Neural cell (in vitro differentiated cells): ENCODE results near the gene PPM1A. TPM values are rescaled to one million over a fixed set of nuclear protein-coding genes. Genes with fewer than 3 reads are reported as not detected.

Source experiments
- H2AFZ ChIP-seq: fragments of 200-600, 300-800 bp; sonication (generic), shearing (Covaris generic); 2 replicates; pipeline ENCODE4 v1.6.0; 2014; ENCODE audit warnings: low read depth, mild to moderate bottlenecking, antibody characterized with exemption, low read length, moderate library complexity
- H3F3A ChIP-seq: fragments of 200-600 bp; shearing (Covaris generic); 2 replicates; pipeline ENCODE4 v1.6.1; 2016; ENCODE audit warnings: mild to moderate bottlenecking, moderate library complexity, mixed read lengths, antibody characterized with exemption, low read length; ENCODE audit not compliant: insufficient read depth, poor library complexity, severe bottlenecking
- H3K27ac ChIP-seq: fragments of 200-600, 300-800 bp; sonication (generic), shearing (Covaris generic); 2 replicates; pipeline ENCODE4 v1.5.1; 2014; ENCODE audit warnings: mild to moderate bottlenecking, low read length, moderate library complexity
- H3K27me3 ChIP-seq: fragments of 300-800, 200-600 bp; sonication (generic), shearing (Covaris generic); 2 replicates; pipeline ENCODE4 v1.6.0; 2014; ENCODE audit warnings: mild to moderate bottlenecking, low read depth, low read length, moderate library complexity; ENCODE audit not compliant: insufficient read depth
- H3K36me3 ChIP-seq: fragments of 300-800, 200-600 bp; sonication (generic), shearing (Covaris generic); 2 replicates; pipeline ENCODE4 v1.5.1; 2014; ENCODE audit warnings: mild to moderate bottlenecking, antibody characterized with exemption, low read length, moderate library complexity; ENCODE audit not compliant: insufficient read depth
- H3K4me2 ChIP-seq: fragments of 300-800, 200-600 bp; sonication (generic), shearing (Covaris generic); 2 replicates; pipeline ENCODE4 v1.6.0; 2014; ENCODE audit warnings: mild to moderate bottlenecking, low read length
- H3K4me3 ChIP-seq: fragments of 300-800, 200-600 bp; sonication (generic), shearing (Covaris generic); 2 replicates; pipeline ENCODE4 v1.5.1; 2014; ENCODE audit warnings: mild to moderate bottlenecking, low read length, moderate library complexity
- H3K79me2 ChIP-seq: fragments of 200-600 bp; shearing (Covaris generic); replicated peaks from 2 replicates; pipeline ENCODE4 v1.6.0; 2014; ENCODE audit warnings: mild to moderate bottlenecking, low read length, moderate library complexity; ENCODE audit not compliant: insufficient read depth
- H3K9ac ChIP-seq: fragments of 300-800, 200-600 bp; sonication (generic), shearing (Covaris generic); 2 replicates; pipeline ENCODE4 v1.6.1; 2016; ENCODE audit warnings: mild to moderate bottlenecking, low read length, mixed read lengths
- H3K9me2 ChIP-seq: fragments of 200-600 bp; shearing (Covaris generic); 2 replicates; pipeline ENCODE4 v1.6.1; 2016; ENCODE audit warnings: mild to moderate bottlenecking, low read length, mixed read lengths; ENCODE audit not compliant: insufficient read depth
- H3K9me3 ChIP-seq: fragments of 200-600, 300-800 bp; sonication (generic), shearing (Covaris generic); 2 replicates; pipeline ENCODE4 v1.6.1; 2016; ENCODE audit warnings: mild to moderate bottlenecking, mixed run types, low read length, moderate library complexity, mixed read lengths
- H4K20me1 ChIP-seq: fragments of 200-600 bp; shearing (Covaris generic); 2 replicates; pipeline ENCODE4 v1.6.1; 2016; ENCODE audit warnings: mild to moderate bottlenecking, mixed run types; ENCODE audit not compliant: insufficient read depth
- CTCF ChIP-seq: fragments of 450-650 bp; IDR thresholded peaks from 2 replicates; pipeline ENCODE4 v1.5.1; 2014; ENCODE audit warnings: antibody characterized with exemption, mild to moderate bottlenecking, moderate library complexity; ENCODE audit not compliant: poor library complexity, severe bottlenecking
- EP300 ChIP-seq: fragments of 450-650 bp; conservative IDR thresholded peaks from 2 replicates; pipeline ENCODE4 v1.6.1; 2014; ENCODE audit warnings: antibody characterized with exemption, mild to moderate bottlenecking, moderate library complexity; ENCODE audit not compliant: poor library complexity, severe bottlenecking
- EZH2 ChIP-seq: fragments of 200-600, 300-800 bp; shearing (Covaris generic), sonication (generic); IDR thresholded peaks from 2 replicates; pipeline ENCODE4 v1.6.1; 2014; ENCODE audit warnings: antibody characterized with exemption, low read length, borderline replicate concordance, mild to moderate bottlenecking; ENCODE audit not compliant: insufficient read depth, poor library complexity, severe bottlenecking
- MXI1 ChIP-seq: fragments of 450-650 bp; conservative IDR thresholded peaks from 2 replicates; pipeline ENCODE4 v1.6.1; 2014; ENCODE audit warnings: antibody characterized with exemption, mild to moderate bottlenecking; ENCODE audit not compliant: poor library complexity, severe bottlenecking
- POLR2AphosphoS5 ChIP-seq: IDR thresholded peaks from 2 replicates; pipeline ENCODE4 v1.6.1; 2012
- RAD21 ChIP-seq: fragments of 450-650 bp; conservative IDR thresholded peaks from 2 replicates; pipeline ENCODE4 v1.6.1; 2014; ENCODE audit warnings: antibody characterized with exemption, mild to moderate bottlenecking, moderate library complexity
- REST ChIP-seq: IDR thresholded peaks from 2 replicates; pipeline ENCODE4 v1.6.1; 2012; ENCODE audit warnings: borderline replicate concordance
- SMC3 ChIP-seq: fragments of 450-650 bp; conservative IDR thresholded peaks from 2 replicates; pipeline ENCODE4 v1.6.1; 2014; ENCODE audit warnings: antibody characterized with exemption, mild to moderate bottlenecking, moderate library complexity; ENCODE audit not compliant: poor library complexity
- TAF1 ChIP-seq: IDR thresholded peaks from 2 replicates; pipeline ENCODE4 v1.6.1; 2012; ENCODE audit warnings: low read depth
- polyA plus RNA-seq: library from polyadenylated mRNA; depleted of rRNA; stranded (reverse); fragments of >200 nt; gene quantifications from 2 replicates; pipeline ENCODE4 v1.2.3, GENCODE V29; 2014

The PPM1A gene
- polyA plus RNA-seq, 1 donor from 2014 or later: 52.1 TPM

- Histone ChIP-seq H4K20me1 (no peaks in the 10 kb centered on the region), H3K27ac (no peak overlapping the region), H3F3A (no peaks in the 10 kb centered on the region), H3K36me3 (no peaks in the 10 kb centered on the region), H3K4me3 (no peak overlapping the region), H3K9ac (no peak overlapping the region), H3K4me2 (no peak overlapping the region), H3K27me3 (no peaks in the 10 kb centered on the region), H3K9me3 (no peaks in the 10 kb centered on the region), H3K79me2 (no peaks in the 10 kb centered on the region), H2AFZ (no peak overlapping the region), H3K9me2 (no peaks in the 10 kb centered on the region)
- no peak for TF ChIP-seq MXI1
- no peak for TF ChIP-seq REST
- no peak for TF ChIP-seq RAD21
- no peak for TF ChIP-seq POLR2AphosphoS5
- no peak for TF ChIP-seq EZH2
- no peak for TF ChIP-seq EP300
- TF ChIP-seq CTCF: no peak
- TF ChIP-seq TAF1: no peak
- TF ChIP-seq SMC3: no peak
Measured at GRCh38 chr14:60220084-60220483, 28.9 kb upstream of the PPM1A start.

GRCh38 chr14:60220917-60221316 is 28.1 kb upstream of the PPM1A start:
- no peak overlapping the region for H3K27ac ChIP-seq
- no peaks in the 10 kb centered on the region for H4K20me1 ChIP-seq
- no peak overlapping the region for H3K4me3 ChIP-seq
- no peaks in the 10 kb centered on the region for H3K9me3 ChIP-seq
- no peaks in the 10 kb centered on the region for H3K9me2 ChIP-seq
- H3K27me3 ChIP-seq: no peaks in the 10 kb centered on the region
- H3K79me2 ChIP-seq: no peaks in the 10 kb centered on the region
- no peaks in the 10 kb centered on the region for H3F3A ChIP-seq
- TF ChIP-seq EP300 (no peak), EZH2 (no peak), REST (no peak), SMC3 (no peak), RAD21 (no peak), POLR2AphosphoS5 (no peak), MXI1 (no peak), CTCF (no peak), TAF1 (no peak)
- no peaks in the 10 kb centered on the region for H3K36me3 ChIP-seq
- H3K4me2 ChIP-seq: no peak overlapping the region
- no peak overlapping the region for H3K9ac ChIP-seq
- no peak overlapping the region for H2AFZ ChIP-seq
